Cardiac muscle cell (in vitro differentiated cells and primary cell): Measurements from ENCODE around the gene GRK5. TPM values are rescaled to one million over a fixed set of nuclear protein-coding genes. Genes with fewer than 3 reads are reported as not detected.

Source experiments
- DNase-seq, 2 donors: peaks; one replicate each; pipeline versions ENCODE4 v3.0.0 to v3.0.0-alpha.2; 2010 to 2017; ENCODE audit warnings: low read depth in 1 of 2, low spot score in 1 of 2
- H3K27ac ChIP-seq: fragments of 200-600 bp; sonication (generic); 2 replicates; pipeline ENCODE4 v1.5.1; 2016
- H3K27me3 ChIP-seq: fragments of 200-600 bp; sonication (generic); 2 replicates; pipeline ENCODE4 v1.6.0; 2016; ENCODE audit warnings: control low read depth
- H3K36me3 ChIP-seq: fragments of 200-600 bp; sonication (generic); 2 replicates; pipeline ENCODE4 v1.5.1; 2016; ENCODE audit warnings: control low read depth
- H3K4me1 ChIP-seq: fragments of 200-600 bp; sonication (generic); 2 replicates; pipeline ENCODE4 v1.8.1; 2017; ENCODE audit warnings: low read depth, mild to moderate bottlenecking, mixed run types
- H3K4me3 ChIP-seq: fragments of 200-600 bp; sonication (generic); 2 replicates; pipeline ENCODE4 v1.5.1; 2016; ENCODE audit warnings: mild to moderate bottlenecking
- H3K9me3 ChIP-seq: fragments of 200-600 bp; sonication (generic); 2 replicates; pipeline ENCODE4 v1.5.1; 2017; ENCODE audit warnings: low read depth, mild to moderate bottlenecking, control low read depth
- polyA plus RNA-seq: library from polyadenylated mRNA; unstranded; fragments of >200 nt; fragmentation: Nextera tagmentation; extraction: Ambion mirVana; gene quantifications from 2 replicates; pipeline ENCODE4 v1.2.1, GENCODE V29; 2016
- total RNA-seq: library from RNA; depleted of rRNA; stranded (reverse); fragments of >200 nt; gene quantifications from 2 replicates; pipeline ENCODE4 v1.2.3, GENCODE V29; 2016
- TF ChIP-seq, protein P1 (sequence below): IDR thresholded peaks from 2 replicates; pipeline ENCODE4 v1.5.1; 2012; ENCODE audit warnings: low read depth, mild to moderate bottlenecking, low read length

Gene GRK5
- total and polyA plus RNA-seq, 2 experiments from 2014 or later, result 3.5 to 18.3 TPM

- no peaks in the 10 kb centered on the region for H3K9me3 ChIP-seq
- H3K4me3 ChIP-seq, result no peak overlapping the region
- H3K27me3 ChIP-seq, result no peaks in the 10 kb centered on the region
- TF ChIP-seq, protein P1, sequence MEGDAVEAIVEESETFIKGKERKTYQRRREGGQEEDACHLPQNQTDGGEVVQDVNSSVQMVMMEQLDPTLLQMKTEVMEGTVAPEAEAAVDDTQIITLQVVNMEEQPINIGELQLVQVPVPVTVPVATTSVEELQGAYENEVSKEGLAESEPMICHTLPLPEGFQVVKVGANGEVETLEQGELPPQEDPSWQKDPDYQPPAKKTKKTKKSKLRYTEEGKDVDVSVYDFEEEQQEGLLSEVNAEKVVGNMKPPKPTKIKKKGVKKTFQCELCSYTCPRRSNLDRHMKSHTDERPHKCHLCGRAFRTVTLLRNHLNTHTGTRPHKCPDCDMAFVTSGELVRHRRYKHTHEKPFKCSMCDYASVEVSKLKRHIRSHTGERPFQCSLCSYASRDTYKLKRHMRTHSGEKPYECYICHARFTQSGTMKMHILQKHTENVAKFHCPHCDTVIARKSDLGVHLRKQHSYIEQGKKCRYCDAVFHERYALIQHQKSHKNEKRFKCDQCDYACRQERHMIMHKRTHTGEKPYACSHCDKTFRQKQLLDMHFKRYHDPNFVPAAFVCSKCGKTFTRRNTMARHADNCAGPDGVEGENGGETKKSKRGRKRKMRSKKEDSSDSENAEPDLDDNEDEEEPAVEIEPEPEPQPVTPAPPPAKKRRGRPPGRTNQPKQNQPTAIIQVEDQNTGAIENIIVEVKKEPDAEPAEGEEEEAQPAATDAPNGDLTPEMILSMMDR, result peak; percentile 87
- H3K36me3 ChIP-seq, result no peaks in the 10 kb centered on the region
- H3K4me1 ChIP-seq, result peaks cover 8% of the 10 kb centered on the region
- no peak overlapping the region for H3K27ac ChIP-seq
- peak; percentile 80 to 92 for DNase-seq
Observed at GRCh38 chr10:119199231-119199992, 8.0 kb upstream of the GRK5 start.

DNA sequence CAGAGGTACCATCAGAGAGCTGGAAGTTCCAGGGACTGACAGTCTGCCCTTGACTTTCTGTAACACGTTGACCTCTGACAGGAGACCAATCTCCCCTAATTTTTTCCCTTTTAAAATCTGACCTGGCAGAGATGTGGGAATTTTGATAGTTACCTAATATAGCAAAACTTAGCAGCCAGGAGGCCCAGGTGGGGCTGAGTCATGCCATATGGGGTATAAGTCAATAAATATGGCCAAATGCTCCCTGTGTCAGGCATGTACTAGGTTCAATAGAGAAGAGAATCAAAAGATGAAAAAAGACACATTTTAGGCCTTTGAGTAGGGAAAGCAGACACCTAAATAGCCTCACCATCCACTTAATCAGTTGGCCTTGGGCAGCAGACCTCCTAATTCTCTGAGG, 6.1 kb upstream of the GRK5 start:
- Histone ChIP-seq H3K4me1 (no peaks in the 10 kb centered on the region), H3K36me3 (no peaks in the 10 kb centered on the region), H3K27me3 (no peaks in the 10 kb centered on the region), H3K4me3 (no peak overlapping the region), H3K27ac (no peak overlapping the region), H3K9me3 (no peaks in the 10 kb centered on the region)
- no peak for DNase-seq
- TF ChIP-seq, protein P1, result no peak

- Histone ChIP-seq H3K4me3 (no peak overlapping the region), H3K4me1 (no peaks in the 10 kb centered on the region), H3K27me3 (no peaks in the 10 kb centered on the region), H3K9me3 (no peaks in the 10 kb centered on the region), H3K36me3 (no peaks in the 10 kb centered on the region), H3K27ac (no peak overlapping the region)
- peak in 1 of 2 donors; percentile 27 for DNase-seq
- TF ChIP-seq, protein P1, result no peak
Observed at GRCh38 chr10:119203006-119203405, 4.4 kb upstream of the GRK5 start.

- no peak overlapping the region for H3K27ac ChIP-seq
- H3K9me3 ChIP-seq, result no peaks in the 10 kb centered on the region
- DNase-seq, result peak in 1 of 2 donors; percentile 63
- H3K4me3 ChIP-seq, result peak overlapping the region; percentile 76
- TF ChIP-seq, protein P1, result no peak
- H3K27me3 ChIP-seq, result no peaks in the 10 kb centered on the region
- peaks cover 11% of the 10 kb centered on the region for H3K4me1 ChIP-seq
- H3K36me3 ChIP-seq, result no peaks in the 10 kb centered on the region
Observed at GRCh38 chr10:119205894-119206602, 1.3 kb upstream of the GRK5 start.

DNA sequence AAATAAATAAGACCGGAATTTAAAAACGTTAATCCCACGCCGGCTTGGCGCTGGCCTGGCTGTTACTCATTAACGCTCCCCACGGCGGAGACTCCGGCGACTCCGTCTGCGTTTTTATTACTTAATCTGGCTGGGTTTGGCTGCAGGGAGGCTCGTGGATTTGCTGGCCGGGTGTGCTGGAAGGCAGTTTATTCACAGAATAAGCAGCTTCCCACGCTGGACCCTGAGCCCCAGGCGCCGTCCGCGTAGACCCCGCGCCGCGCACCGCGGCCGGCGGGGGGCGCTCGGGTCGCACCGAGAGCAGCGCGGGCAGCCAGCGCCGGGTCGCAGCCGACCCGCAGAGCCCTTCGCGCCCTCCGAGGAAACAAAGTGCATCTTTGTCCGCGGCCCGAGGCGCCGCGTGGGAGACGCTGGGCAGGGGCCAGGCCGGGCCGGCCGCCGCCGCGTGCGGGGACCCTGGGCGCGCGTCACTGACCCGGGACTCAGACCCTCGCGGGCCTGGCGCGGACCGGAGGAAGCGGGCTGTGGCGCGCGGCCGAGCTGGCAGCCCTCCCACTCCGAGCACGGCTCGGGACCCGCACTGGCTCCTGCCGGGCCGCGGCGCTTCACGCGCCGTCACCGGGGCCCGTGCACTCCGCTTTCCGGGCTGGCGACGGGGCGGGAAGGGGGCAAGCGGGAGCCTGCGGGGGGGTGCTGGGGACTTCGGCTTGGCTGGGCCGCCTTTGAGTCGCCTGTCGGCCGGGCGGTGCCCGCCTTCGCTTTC, 587 bp upstream of the GRK5 start:
- H3K27ac ChIP-seq, result peak overlapping the region; percentile 76
- peaks cover 15% of the 10 kb centered on the region for H3K4me1 ChIP-seq
- no peaks in the 10 kb centered on the region for H3K9me3 ChIP-seq
- H3K27me3 ChIP-seq, result no peaks in the 10 kb centered on the region
- DNase-seq, result peak; percentile 83 to 88
- H3K4me3 ChIP-seq, result peak overlapping the region; percentile 76
- TF ChIP-seq, protein P1, result peak; percentile 51
- H3K36me3 ChIP-seq, result no peaks in the 10 kb centered on the region
